HepG2 (cell line): Measurements from ENCODE around the gene SPIRE1. TPM values are rescaled to one million over a fixed set of nuclear protein-coding genes. Genes with fewer than 3 reads are reported as not detected.

ENCODE experiments used
- CBFB ChIP-seq: sonication (generic); formaldehyde crosslinking; IDR thresholded peaks from 2 replicates; pipeline ENCODE4 v1.4.0; 2020; ENCODE audit warnings: missing genetic modification reagents
- CC2D1A ChIP-seq: sonication (generic); formaldehyde crosslinking; IDR thresholded peaks from 2 replicates; pipeline ENCODE4 v1.8.1; 2023; ENCODE audit warnings: mild to moderate bottlenecking, missing genetic modification reagents
- CHD2 ChIP-seq: IDR thresholded peaks from 2 replicates; pipeline ENCODE4 v1.6.1; 2011; ENCODE audit warnings: low read depth, low read length, improper control_type of control experiment
- ELF1 ChIP-seq: sonication (generic); formaldehyde crosslinking; IDR thresholded peaks from 2 replicates; pipeline ENCODE4 v1.4.0; 2020; ENCODE audit warnings: missing genetic modification reagents
- FOXP1 ChIP-seq, 2 experiments: fragments of 450-650 bp in 1 of 2; IDR thresholded peaks; 2 replicates each; pipeline ENCODE4 v1.6.1; 2017 to 2018; ENCODE audit warnings: antibody characterized with exemption in 1 of 2
- ISL2 ChIP-seq: sonication (generic); formaldehyde crosslinking; IDR thresholded peaks from 2 replicates; pipeline ENCODE4 v1.5.0; 2020; ENCODE audit warnings: missing genetic modification reagents
- MLLT10 ChIP-seq: sonication (generic); formaldehyde crosslinking; IDR thresholded peaks from 2 replicates; pipeline ENCODE4 v1.4.0; 2020; ENCODE audit warnings: missing genetic modification reagents
- NBN ChIP-seq: fragments of 450-650 bp; conservative IDR thresholded peaks from 2 replicates; pipeline ENCODE4 v1.6.1; 2017
- NCOA5 ChIP-seq: sonication (generic); formaldehyde crosslinking; IDR thresholded peaks from 2 replicates; pipeline ENCODE4 v1.4.0; 2020; ENCODE audit warnings: missing genetic modification reagents
- NFKBIZ ChIP-seq: IDR thresholded peaks from 2 replicates; pipeline ENCODE4 v1.6.1; 2018; ENCODE audit warnings: missing genetic modification reagents, missing compliant biosample characterization
- RCOR2 ChIP-seq: IDR thresholded peaks from 2 replicates; pipeline ENCODE4 v1.6.1; 2016; ENCODE audit warnings: missing biosample characterization, missing genetic modification reagents
- REXO4 ChIP-seq: sonication (generic); formaldehyde crosslinking; IDR thresholded peaks from 2 replicates; pipeline ENCODE4 v1.8.0; 2022; ENCODE audit warnings: missing genetic modification reagents, mild to moderate bottlenecking, borderline replicate concordance
- SATB2 ChIP-seq: sonication (generic); formaldehyde crosslinking; IDR thresholded peaks from 2 replicates; pipeline ENCODE4 v1.5.0; 2020; ENCODE audit warnings: missing genetic modification reagents
- SIX1 ChIP-seq: sonication (generic); formaldehyde crosslinking; IDR thresholded peaks from 2 replicates; pipeline ENCODE4 v1.4.0; 2020; ENCODE audit warnings: missing genetic modification reagents, borderline replicate concordance
- SMAD1 ChIP-seq: sonication (generic); formaldehyde crosslinking; IDR thresholded peaks from 2 replicates; pipeline ENCODE4 v1.4.0; 2020; ENCODE audit warnings: missing genetic modification reagents, low read depth, mild to moderate bottlenecking, borderline replicate concordance
- SSRP1 ChIP-seq: IDR thresholded peaks from 2 replicates; pipeline ENCODE4 v1.6.1; 2016; ENCODE audit warnings: control low read depth
- TBX2 ChIP-seq: sonication (generic); formaldehyde crosslinking; IDR thresholded peaks from 2 replicates; pipeline ENCODE4 v1.5.0; 2020; ENCODE audit warnings: missing genetic modification reagents, mild to moderate bottlenecking, borderline replicate concordance
- TGIF2 ChIP-seq: IDR thresholded peaks from 2 replicates; pipeline ENCODE4 v1.6.1; 2016; ENCODE audit warnings: control low read depth, missing compliant biosample characterization
- ZNF574 ChIP-seq: sonication (generic); formaldehyde crosslinking; IDR thresholded peaks from 2 replicates; pipeline ENCODE4 v1.4.0; 2020; ENCODE audit warnings: missing genetic modification reagents
- polyA plus RNA-seq, 8 experiments: library from polyadenylated mRNA; depleted of rRNA in 3 of 8; stranded (reverse) in 7 of 8; unstranded in 1 of 8; fragments of >200 nt; fragmentation: Illumina TruSeq in 4 of 8; extraction: Trizol in 4 of 8; gene quantifications; 2 replicates each; pipeline versions ENCODE4 v1.2.1 to v1.2.3, GENCODE V29; 2011 to 2016; ENCODE audit warnings: low read depth in 4 of 8, missing spikeins in 1 of 8, mixed read lengths in 1 of 8; ENCODE audit not compliant: insufficient read depth in 1 of 8
- total RNA-seq, 5 experiments: library from RNA; depleted of rRNA; stranded (reverse); fragments of >200 nt; fragmentation: Illumina TruSeq; extraction: Trizol; gene quantifications; 2 replicates each; pipeline ENCODE4 v1.2.3, GENCODE V29; 2016; ENCODE audit warnings: low read depth in 1 of 5
- TF ChIP-seq, protein P1 (sequence below): sonication (generic); formaldehyde crosslinking; IDR thresholded peaks from 2 replicates; pipeline ENCODE4 v1.5.0; 2020; ENCODE audit warnings: missing genetic modification reagents
- TF ChIP-seq, protein P2 (sequence below): sonication (generic); formaldehyde crosslinking; IDR thresholded peaks from 2 replicates; pipeline ENCODE4 v1.8.1; 2023; ENCODE audit warnings: mild to moderate bottlenecking, missing genetic modification reagents
- TF ChIP-seq, protein P3 (sequence below): sonication (generic); formaldehyde crosslinking; IDR thresholded peaks from 2 replicates; pipeline ENCODE4 v1.4.0; 2020; ENCODE audit warnings: low read depth, missing genetic modification reagents

The SPIRE1 gene
- total and polyA plus RNA-seq, 2 of the 13 experiments (the other 11 are each of a cell fraction or from before 2014, with no cell fraction given): 9.9 to 21.3 TPM

GRCh38 chr18:12595571-12596255 lies 62.2 kb downstream of the SPIRE1 start (continued):
- TF ChIP-seq REXO4 (no peak), NBN (no peak), FOXP1 (IDR thresholded peaks at IDR 0.05) (no peak), FOXP1 (CRISPR knock-in tag; IDR thresholded peaks at IDR 0.05) (peak; percentile 79; the same call in 1 of the 2 replicates), CC2D1A (CRISPR knock-in tag) (no peak), ELF1 (CRISPR knock-in tag) (0 out of 2 replicates have a peak, but pooled peaks have one; percentile 14), SSRP1 (CRISPR knock-in tag) (peak; percentile 27; the same call in 1 of the 2 replicates), MLLT10 (CRISPR knock-in tag) (no peak), CHD2 (no peak), RCOR2 (CRISPR knock-in tag) (peak; percentile 85; the same call in 1 of the 2 replicates), TGIF2 (CRISPR knock-in tag) (0 out of 2 replicates have a peak, but pooled peaks have one; percentile 55), ISL2 (CRISPR knock-in tag) (peak; percentile 86), CBFB (0 out of 2 replicates have a peak, but pooled peaks have one; percentile 29), ZNF574 (CRISPR knock-in tag) (no peak), SATB2 (CRISPR knock-in tag) (no peak), NCOA5 (CRISPR knock-in tag) (no peak), TBX2 (peak; percentile 80), SMAD1 (CRISPR knock-in tag) (no peak), NFKBIZ (CRISPR knock-in tag) (0 out of 2 replicates have a peak, but pooled peaks have one; percentile 47), SIX1 (peak; percentile 45; the same call in 1 of the 2 replicates)
- TF ChIP-seq, protein P1, sequence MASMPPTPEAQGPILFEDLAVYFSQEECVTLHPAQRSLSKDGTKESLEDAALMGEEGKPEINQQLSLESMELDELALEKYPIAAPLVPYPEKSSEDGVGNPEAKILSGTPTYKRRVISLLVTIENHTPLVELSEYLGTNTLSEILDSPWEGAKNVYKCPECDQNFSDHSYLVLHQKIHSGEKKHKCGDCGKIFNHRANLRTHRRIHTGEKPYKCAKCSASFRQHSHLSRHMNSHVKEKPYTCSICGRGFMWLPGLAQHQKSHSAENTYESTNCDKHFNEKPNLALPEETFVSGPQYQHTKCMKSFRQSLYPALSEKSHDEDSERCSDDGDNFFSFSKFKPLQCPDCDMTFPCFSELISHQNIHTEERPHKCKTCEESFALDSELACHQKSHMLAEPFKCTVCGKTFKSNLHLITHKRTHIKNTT (CRISPR knock-in tag): no peak
- TF ChIP-seq, protein P2, sequence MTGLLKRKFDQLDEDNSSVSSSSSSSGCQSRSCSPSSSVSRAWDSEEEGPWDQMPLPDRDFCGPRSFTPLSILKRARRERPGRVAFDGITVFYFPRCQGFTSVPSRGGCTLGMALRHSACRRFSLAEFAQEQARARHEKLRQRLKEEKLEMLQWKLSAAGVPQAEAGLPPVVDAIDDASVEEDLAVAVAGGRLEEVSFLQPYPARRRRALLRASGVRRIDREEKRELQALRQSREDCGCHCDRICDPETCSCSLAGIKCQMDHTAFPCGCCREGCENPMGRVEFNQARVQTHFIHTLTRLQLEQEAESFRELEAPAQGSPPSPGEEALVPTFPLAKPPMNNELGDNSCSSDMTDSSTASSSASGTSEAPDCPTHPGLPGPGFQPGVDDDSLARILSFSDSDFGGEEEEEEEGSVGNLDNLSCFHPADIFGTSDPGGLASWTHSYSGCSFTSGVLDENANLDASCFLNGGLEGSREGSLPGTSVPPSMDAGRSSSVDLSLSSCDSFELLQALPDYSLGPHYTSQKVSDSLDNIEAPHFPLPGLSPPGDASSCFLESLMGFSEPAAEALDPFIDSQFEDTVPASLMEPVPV (CRISPR knock-in tag): no peak
- TF ChIP-seq, protein P3, sequence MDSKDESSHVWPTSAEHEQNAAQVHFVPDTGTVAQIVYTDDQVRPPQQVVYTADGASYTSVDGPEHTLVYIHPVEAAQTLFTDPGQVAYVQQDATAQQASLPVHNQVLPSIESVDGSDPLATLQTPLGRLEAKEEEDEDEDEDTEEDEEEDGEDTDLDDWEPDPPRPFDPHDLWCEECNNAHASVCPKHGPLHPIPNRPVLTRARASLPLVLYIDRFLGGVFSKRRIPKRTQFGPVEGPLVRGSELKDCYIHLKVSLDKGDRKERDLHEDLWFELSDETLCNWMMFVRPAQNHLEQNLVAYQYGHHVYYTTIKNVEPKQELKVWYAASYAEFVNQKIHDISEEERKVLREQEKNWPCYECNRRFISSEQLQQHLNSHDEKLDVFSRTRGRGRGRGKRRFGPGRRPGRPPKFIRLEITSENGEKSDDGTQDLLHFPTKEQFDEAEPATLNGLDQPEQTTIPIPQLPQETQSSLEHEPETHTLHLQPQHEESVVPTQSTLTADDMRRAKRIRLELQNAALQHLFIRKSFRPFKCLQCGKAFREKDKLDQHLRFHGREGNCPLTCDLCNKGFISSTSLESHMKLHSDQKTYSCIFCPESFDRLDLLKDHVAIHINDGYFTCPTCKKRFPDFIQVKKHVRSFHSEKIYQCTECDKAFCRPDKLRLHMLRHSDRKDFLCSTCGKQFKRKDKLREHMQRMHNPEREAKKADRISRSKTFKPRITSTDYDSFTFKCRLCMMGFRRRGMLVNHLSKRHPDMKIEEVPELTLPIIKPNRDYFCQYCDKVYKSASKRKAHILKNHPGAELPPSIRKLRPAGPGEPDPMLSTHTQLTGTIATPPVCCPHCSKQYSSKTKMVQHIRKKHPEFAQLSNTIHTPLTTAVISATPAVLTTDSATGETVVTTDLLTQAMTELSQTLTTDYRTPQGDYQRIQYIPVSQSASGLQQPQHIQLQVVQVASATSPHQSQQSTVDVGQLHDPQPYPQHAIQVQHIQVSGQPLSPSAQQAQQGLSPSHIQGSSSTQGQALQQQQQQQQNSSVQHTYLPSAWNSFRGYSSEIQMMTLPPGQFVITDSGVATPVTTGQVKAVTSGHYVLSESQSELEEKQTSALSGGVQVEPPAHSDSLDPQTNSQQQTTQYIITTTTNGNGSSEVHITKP (CRISPR knock-in tag): no peak
